Ishikawa (cell line): ENCODE data around the gene SPECC1.

Source experiments
- CEBPB ChIP-seq: IDR thresholded peaks from 2 replicates; pipeline ENCODE4 v1.6.1; 2012
- EP300 ChIP-seq: IDR thresholded peaks from 2 replicates; pipeline ENCODE4 v1.6.1; 2012; ENCODE audit warnings: borderline replicate concordance
- REST ChIP-seq: IDR thresholded peaks from 2 replicates; pipeline ENCODE4 v1.6.1; 2012; ENCODE audit warnings: low read depth, mild to moderate bottlenecking

GRCh38 chr17:20089756-20090547 lies 80.8 kb downstream of the SPECC1 start:
- TF ChIP-seq REST (no peak), CEBPB (no peak), EP300 (no peak)
